ENCODE data around the gene APBA2.

The APBA2 gene

DNA sequence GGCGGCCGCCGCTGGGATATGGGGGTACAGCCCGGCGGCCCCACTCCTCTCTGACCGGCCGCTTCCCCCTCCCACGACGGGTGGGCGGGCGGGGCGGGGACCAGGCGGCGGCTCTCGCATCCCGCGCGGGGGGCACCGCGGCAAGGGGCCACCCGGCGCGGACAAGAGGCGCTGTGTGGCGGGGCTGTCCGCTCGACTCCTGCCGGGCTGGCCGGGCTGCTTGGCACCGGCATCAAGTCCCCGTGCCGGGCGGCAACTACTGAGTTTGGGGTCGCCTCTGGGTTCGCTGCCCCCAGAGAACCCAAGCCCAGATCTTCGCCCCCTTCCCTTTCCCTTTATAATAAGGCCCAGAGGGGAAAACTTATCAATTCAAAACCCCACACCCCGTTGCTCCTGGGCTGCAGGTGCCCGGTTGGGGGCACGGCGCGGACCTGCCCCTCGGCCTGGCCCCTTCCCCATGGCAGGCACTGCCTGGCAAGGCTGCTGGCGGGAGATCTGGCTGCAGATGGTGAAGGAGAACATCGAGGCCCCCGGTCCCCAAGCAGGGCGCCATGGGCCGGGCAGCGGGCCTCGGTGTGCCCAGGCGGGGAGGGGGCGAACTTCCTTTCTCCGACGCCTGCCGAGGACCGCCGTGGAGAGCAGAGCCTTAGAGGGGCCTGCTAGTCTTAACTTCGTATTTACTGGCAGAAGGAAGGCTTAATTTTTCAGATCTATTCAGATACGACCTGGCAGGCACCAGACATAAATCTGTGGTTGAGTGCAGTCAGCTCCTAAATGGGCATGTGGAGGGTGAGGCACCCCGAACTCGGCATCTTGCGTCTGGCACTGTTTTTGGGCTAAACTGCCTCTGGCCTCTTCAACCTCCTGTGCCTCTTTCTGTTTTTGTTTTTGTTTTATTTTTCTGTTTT, 911 bp downstream of the APBA2 start:
- Histone ChIP-seq H3K27ac (ENCODE audit: low read length) (no peak overlapping the region), H3K4me1 (ENCODE audit: low read length) (no peaks in the 10 kb centered on the region), H3K79me2 (ENCODE audit: low read length) (peaks cover 39% of the 10 kb centered on the region), H3K4me3 (ENCODE audit: low read length) (peak overlapping the region; percentile 63), H3K27me3 (replicated peaks; ENCODE audit: insufficient read depth, low read length) (no peaks in the 10 kb centered on the region), H3K4me2 (ENCODE audit: low read depth, low read length) (peak overlapping the region; percentile 77), H2AFZ (ENCODE audit: low read length) (0 out of 2 replicates have a peak overlapping the region, but pooled peaks have one; percentile 12), H3F3A (ENCODE audit: insufficient read depth, low read length) (no peaks in the 10 kb centered on the region), H4K20me1 (ENCODE audit: insufficient read depth, low read length) (no peaks in the 10 kb centered on the region), H3K9me3 (replicated peaks; ENCODE audit: insufficient read depth, low read length) (no peaks in the 10 kb centered on the region), H3K9ac (ENCODE audit: low read length) (peak overlapping the region; percentile 41; the same call in 1 of the 2 replicates), H3K9me2 (replicated peaks; ENCODE audit: insufficient read depth, low read length) (no peaks in the 10 kb centered on the region), H3K36me3 (replicated peaks; ENCODE audit: insufficient read depth, low read length) (no peaks in the 10 kb centered on the region)
- no peak for TF ChIP-seq EZH2 (optimal IDR thresholded peaks at IDR 0.05; ENCODE audit: low read depth, low read length)
- TF ChIP-seq, protein P1, sequence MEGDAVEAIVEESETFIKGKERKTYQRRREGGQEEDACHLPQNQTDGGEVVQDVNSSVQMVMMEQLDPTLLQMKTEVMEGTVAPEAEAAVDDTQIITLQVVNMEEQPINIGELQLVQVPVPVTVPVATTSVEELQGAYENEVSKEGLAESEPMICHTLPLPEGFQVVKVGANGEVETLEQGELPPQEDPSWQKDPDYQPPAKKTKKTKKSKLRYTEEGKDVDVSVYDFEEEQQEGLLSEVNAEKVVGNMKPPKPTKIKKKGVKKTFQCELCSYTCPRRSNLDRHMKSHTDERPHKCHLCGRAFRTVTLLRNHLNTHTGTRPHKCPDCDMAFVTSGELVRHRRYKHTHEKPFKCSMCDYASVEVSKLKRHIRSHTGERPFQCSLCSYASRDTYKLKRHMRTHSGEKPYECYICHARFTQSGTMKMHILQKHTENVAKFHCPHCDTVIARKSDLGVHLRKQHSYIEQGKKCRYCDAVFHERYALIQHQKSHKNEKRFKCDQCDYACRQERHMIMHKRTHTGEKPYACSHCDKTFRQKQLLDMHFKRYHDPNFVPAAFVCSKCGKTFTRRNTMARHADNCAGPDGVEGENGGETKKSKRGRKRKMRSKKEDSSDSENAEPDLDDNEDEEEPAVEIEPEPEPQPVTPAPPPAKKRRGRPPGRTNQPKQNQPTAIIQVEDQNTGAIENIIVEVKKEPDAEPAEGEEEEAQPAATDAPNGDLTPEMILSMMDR (IDR thresholded peaks at IDR 0.05; ENCODE audit: low read length), result no peak
- TF ChIP-seq EZH2phosphoT487 (IDR thresholded peaks at IDR 0.05; ENCODE audit: low read length), result no peak
- no peak for DNase-seq

DNA sequence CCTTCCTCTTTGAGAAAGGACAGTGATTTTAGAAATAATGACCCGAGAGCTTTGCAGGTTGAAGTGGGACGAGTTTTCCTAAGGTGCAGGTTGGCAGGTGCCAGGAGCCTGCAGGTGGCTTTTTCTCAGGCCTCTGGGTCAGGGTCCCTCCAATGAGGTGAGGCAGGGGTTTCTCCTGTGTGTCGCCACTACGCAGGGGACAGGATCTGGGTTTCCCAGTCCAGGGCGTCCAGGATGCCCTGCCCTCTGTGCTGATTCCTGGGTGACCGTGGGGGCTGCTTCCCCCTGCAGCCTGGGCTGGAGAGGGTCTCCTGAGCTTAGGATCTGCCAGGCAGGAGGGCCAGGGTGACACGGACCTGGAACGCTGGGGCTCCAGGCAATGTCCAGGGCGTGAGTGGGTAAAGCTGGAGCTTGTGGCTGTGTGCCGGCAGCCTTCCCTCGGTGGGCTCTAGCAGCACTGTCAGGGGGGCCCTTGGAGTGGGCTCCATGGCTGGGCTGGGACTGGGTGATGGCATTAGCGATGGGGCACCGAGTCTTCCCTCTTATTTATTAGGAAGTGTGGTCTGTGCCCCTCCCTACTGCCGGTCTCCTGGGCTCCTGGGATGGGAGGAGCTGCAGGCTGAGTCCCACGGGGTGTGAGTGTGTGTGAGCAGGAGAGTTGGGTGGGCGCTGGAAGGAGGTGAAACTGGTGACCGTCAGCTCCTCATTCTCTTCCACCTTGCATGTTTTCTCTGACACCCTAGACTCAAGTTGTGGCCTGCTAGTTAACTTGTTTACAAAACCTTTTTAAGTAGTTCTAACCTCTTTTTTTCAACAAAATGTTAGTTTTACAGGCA, 1.8 kb downstream of the APBA2 start:
- H2AFZ ChIP-seq (ENCODE audit: low read length), result no peak overlapping the region
- H3K36me3 ChIP-seq (replicated peaks; ENCODE audit: insufficient read depth, low read length), result no peaks in the 10 kb centered on the region
- peaks cover 39% of the 10 kb centered on the region for H3K79me2 ChIP-seq (ENCODE audit: low read length)
- H3K9ac ChIP-seq (ENCODE audit: low read length), result no peak overlapping the region
- no peaks in the 10 kb centered on the region for H3K9me2 ChIP-seq (replicated peaks; ENCODE audit: insufficient read depth, low read length)
- peak overlapping the region; percentile 77; the same call in 1 of the 2 replicates for H3K4me2 ChIP-seq (ENCODE audit: low read depth, low read length)
- H3K27ac ChIP-seq (ENCODE audit: low read length), result no peak overlapping the region
- no peaks in the 10 kb centered on the region for H4K20me1 ChIP-seq (ENCODE audit: insufficient read depth, low read length)
- TF ChIP-seq EZH2phosphoT487 (IDR thresholded peaks at IDR 0.05; ENCODE audit: low read length), result no peak
- TF ChIP-seq EZH2 (optimal IDR thresholded peaks at IDR 0.05; ENCODE audit: low read depth, low read length), result no peak
- TF ChIP-seq, protein P1 (IDR thresholded peaks at IDR 0.05; ENCODE audit: low read length), result no peak
- H3K9me3 ChIP-seq (replicated peaks; ENCODE audit: insufficient read depth, low read length), result no peaks in the 10 kb centered on the region
- 0 out of 2 replicates have a peak, but pooled peaks cover 3% of the 10 kb centered on the region for H3K4me1 ChIP-seq (ENCODE audit: low read length)
- H3K4me3 ChIP-seq (ENCODE audit: low read length), result peak overlapping the region; percentile 63; the same call in 1 of the 2 replicates
- 0 out of 2 replicates have a peak, but pooled peaks cover 3% of the 10 kb centered on the region for H3F3A ChIP-seq (ENCODE audit: insufficient read depth, low read length)
- no peak for DNase-seq
- H3K27me3 ChIP-seq (replicated peaks; ENCODE audit: insufficient read depth, low read length), result no peaks in the 10 kb centered on the region

DNA sequence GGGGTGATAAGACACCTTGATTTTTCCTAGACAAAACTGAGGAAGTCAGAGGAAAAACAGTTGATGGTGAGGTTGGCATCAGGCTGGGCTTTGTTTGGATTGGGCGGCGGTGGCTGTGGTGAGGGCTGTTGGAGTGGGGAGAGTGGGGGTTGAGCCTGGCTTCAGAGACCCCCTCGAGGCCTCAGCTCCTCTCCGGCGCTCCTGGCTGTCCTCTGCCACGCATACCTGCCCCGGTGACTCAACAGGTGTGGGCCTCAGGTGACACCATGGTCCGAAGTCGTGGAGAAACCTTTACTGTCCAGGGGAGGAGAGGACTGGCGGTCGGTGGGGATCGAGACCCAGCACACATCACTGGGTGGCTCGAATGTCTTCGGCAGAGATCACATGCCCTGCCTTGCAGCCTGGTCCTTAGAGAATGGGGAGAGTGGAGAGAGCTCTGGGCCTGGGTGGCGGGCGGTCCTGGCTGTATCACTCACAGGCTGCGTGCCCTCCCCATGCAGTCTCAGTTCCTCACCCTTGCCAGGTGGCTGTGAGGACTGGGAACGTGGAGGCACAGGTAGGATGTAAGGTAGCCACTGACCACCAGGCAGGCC, 2.6 kb downstream of the APBA2 start:
- Histone ChIP-seq H3K9me3 (replicated peaks; ENCODE audit: insufficient read depth, low read length) (no peaks in the 10 kb centered on the region), H3F3A (ENCODE audit: insufficient read depth, low read length) (0 out of 2 replicates have a peak, but pooled peaks cover 7% of the 10 kb centered on the region), H3K27ac (ENCODE audit: low read length) (no peak overlapping the region), H2AFZ (ENCODE audit: low read length) (no peak overlapping the region), H3K79me2 (ENCODE audit: low read length) (peaks cover 40% of the 10 kb centered on the region), H3K9me2 (replicated peaks; ENCODE audit: insufficient read depth, low read length) (no peaks in the 10 kb centered on the region), H3K9ac (ENCODE audit: low read length) (no peak overlapping the region), H3K4me3 (ENCODE audit: low read length) (no peak overlapping the region), H3K4me2 (ENCODE audit: low read depth, low read length) (no peak overlapping the region), H4K20me1 (ENCODE audit: insufficient read depth, low read length) (no peaks in the 10 kb centered on the region), H3K4me1 (ENCODE audit: low read length) (0 out of 2 replicates have a peak, but pooled peaks cover 9% of the 10 kb centered on the region), H3K27me3 (replicated peaks; ENCODE audit: insufficient read depth, low read length) (no peaks in the 10 kb centered on the region), H3K36me3 (replicated peaks; ENCODE audit: insufficient read depth, low read length) (no peaks in the 10 kb centered on the region)
- TF ChIP-seq EZH2 (optimal IDR thresholded peaks at IDR 0.05; ENCODE audit: low read depth, low read length), result no peak
- TF ChIP-seq, protein P1 (IDR thresholded peaks at IDR 0.05; ENCODE audit: low read length), result no peak
- no peak for TF ChIP-seq EZH2phosphoT487 (IDR thresholded peaks at IDR 0.05; ENCODE audit: low read length)
- DNase-seq, result no peak

Measured in MM.1S (cell line).